Neural crest cell (in vitro differentiated cells): ENCODE results near the gene RYR1. TPM values are rescaled to one million over a fixed set of nuclear protein-coding genes. Genes with fewer than 3 reads are reported as not detected.
"Not testable (repeated sequence)": the region's sequence is repeated elsewhere in the genome, so short reads cannot be mapped to it uniquely, and the experiment has no call there.

ENCODE experiments used
- DNase-seq: peaks from one replicate; pipeline ENCODE4 v3.0.0; 2021; ENCODE audit warnings: low read depth, mixed read lengths, low spot score
- H3K27ac Mint-ChIP-seq: one replicate; pipeline ENCODE4 v1.8.0; 2021; ENCODE audit warnings: mild to moderate bottlenecking, mixed read lengths; ENCODE audit not compliant: unreplicated experiment
- H3K27me3 Mint-ChIP-seq: 2 replicates; pipeline ENCODE4 v1.8.0; 2021; ENCODE audit warnings: low read depth, mild to moderate bottlenecking, mixed read lengths
- H3K36me3 Mint-ChIP-seq: 2 replicates; pipeline ENCODE4 v1.8.0; 2021; ENCODE audit warnings: low read depth, mild to moderate bottlenecking, mixed read lengths
- H3K4me1 Mint-ChIP-seq: 2 replicates; pipeline ENCODE4 v1.8.0; 2021; ENCODE audit warnings: mixed read lengths
- H3K4me3 Mint-ChIP-seq: one replicate; pipeline ENCODE4 v1.8.0; 2021; ENCODE audit warnings: mild to moderate bottlenecking, mixed read lengths
- H3K9me3 Mint-ChIP-seq: 2 replicates; pipeline ENCODE4 v1.8.0; 2021; ENCODE audit warnings: mixed read lengths
- CTCF ChIP-seq: fragments of 200-600 bp; sonication (generic); conservative IDR thresholded peaks from 2 replicates; pipeline ENCODE4 v1.5.0; 2021; ENCODE audit warnings: antibody characterized with exemption, mild to moderate bottlenecking
- total RNA-seq: library from RNA; stranded (reverse); gene quantifications from 2 replicates; pipeline ENCODE4 v1.2.1, GENCODE V29; 2021

Gene RYR1
- total RNA-seq, 1 donor from 2014 or later = 1.1 TPM

- H3K36me3 Mint-ChIP-seq = no peaks in the 10 kb centered on the region
- no peaks in the 10 kb centered on the region for H3K27me3 Mint-ChIP-seq
- no peak overlapping the region for H3K27ac Mint-ChIP-seq
- TF ChIP-seq CTCF = no peak
- H3K9me3 Mint-ChIP-seq = no peaks in the 10 kb centered on the region
- DNase-seq = no peak
- no peaks in the 10 kb centered on the region for H3K4me1 Mint-ChIP-seq
- H3K4me3 Mint-ChIP-seq = no peak overlapping the region
These were observed 131.6 kb downstream of the RYR1 start for GRCh38 chr19:38564981-38565690.

- Mint-ChIP-seq H3K27ac (no peak overlapping the region), H3K9me3 (no peaks in the 10 kb centered on the region), H3K27me3 (no peaks in the 10 kb centered on the region), H3K4me1 (no peaks in the 10 kb centered on the region), H3K36me3 (no peaks in the 10 kb centered on the region), H3K4me3 (no peak overlapping the region)
- DNase-seq = no peak
- TF ChIP-seq CTCF = no peak
These were observed 132.2 kb downstream of the RYR1 start for GRCh38 chr19:38565691-38566105.

DNA sequence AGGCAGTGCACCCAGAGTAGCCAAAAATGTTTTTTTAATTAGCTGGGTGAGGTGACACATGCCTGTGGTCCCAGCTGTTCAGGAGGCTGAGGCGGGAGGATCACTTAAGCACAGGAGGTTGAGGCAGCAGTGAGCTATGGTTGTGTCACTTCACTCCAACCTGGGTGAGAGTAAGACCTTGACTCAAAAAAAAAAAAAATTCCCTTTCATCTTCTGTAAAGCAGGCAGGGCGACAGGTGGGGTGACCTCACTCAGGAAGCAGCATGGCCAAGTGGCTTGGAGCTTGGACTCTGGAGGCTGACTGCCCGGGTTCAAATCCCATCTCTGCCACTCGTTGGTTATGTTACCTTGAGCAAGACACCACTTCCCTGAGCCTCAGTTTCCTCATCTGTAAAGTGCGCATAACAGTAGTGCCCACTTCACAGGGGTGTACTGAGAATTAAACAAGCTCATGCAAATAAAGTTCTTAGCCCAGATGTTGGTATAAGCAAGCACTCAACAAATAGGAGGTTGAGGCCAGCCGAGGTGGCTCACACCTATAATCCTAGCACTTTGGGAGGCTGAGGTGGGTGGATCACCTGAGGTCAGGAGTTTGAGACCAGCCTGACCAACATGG is 136.0 kb downstream of the RYR1 start:
- Mint-ChIP-seq H3K27ac (no peak overlapping the region), H3K36me3 (no peaks in the 10 kb centered on the region), H3K4me1 (no peaks in the 10 kb centered on the region), H3K4me3 (no peak overlapping the region), H3K9me3 (no peaks in the 10 kb centered on the region), H3K27me3 (no peaks in the 10 kb centered on the region)
- no peak for TF ChIP-seq CTCF
- no peak for DNase-seq

DNA sequence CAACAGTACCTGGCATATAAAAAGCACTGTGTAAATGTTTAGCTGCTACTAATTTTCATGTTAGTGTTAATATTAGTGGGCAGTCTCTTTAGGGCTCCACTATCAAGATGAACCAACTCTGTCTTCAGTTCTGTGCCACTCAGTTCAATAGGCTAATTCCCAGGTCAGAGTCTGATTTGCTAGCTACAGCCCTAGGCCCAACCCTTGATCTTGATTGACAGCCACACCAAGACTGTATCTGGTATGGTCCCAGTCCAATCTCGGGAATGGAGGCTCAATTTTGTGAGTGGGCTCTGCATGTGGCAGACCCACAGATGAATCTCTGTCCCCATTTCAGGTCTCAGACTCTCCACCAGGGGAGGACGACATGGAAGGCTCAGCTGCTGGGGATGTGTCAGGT is 138.2 kb downstream of the RYR1 start:
- no peak for TF ChIP-seq CTCF
- no peaks in the 10 kb centered on the region for H3K36me3 Mint-ChIP-seq
- H3K27me3 Mint-ChIP-seq = no peaks in the 10 kb centered on the region
- no peak overlapping the region for H3K27ac Mint-ChIP-seq
- no peaks in the 10 kb centered on the region for H3K9me3 Mint-ChIP-seq
- no peak overlapping the region for H3K4me3 Mint-ChIP-seq
- H3K4me1 Mint-ChIP-seq = no peaks in the 10 kb centered on the region
- no peak for DNase-seq

DNA sequence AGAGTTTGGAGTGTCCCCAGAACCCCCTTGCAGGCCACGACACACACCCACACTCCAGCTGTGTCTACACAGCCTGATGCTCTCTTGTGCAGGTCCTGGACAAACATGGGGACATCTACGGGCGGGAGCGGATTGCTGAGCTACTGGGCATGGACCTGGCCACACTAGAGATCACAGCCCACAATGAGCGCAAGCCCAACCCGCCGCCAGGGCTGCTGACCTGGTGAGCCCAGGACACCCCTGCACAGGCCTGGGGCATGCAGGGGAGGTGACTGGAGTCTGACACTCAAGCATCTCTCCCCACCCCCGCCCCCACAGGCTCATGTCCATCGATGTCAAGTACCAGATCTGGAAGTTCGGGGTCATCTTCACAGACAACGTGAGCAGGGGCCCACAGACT is 144.3 kb downstream of the RYR1 start:
- no peak overlapping the region for H3K27ac Mint-ChIP-seq
- no peaks in the 10 kb centered on the region for H3K9me3 Mint-ChIP-seq
- no peaks in the 10 kb centered on the region for H3K36me3 Mint-ChIP-seq
- no peaks in the 10 kb centered on the region for H3K4me1 Mint-ChIP-seq
- H3K4me3 Mint-ChIP-seq = no peak overlapping the region
- no peak for TF ChIP-seq CTCF
- H3K27me3 Mint-ChIP-seq = no peaks in the 10 kb centered on the region
- no peak for DNase-seq

GRCh38 chr19:38579304-38579703 is 145.8 kb downstream of the RYR1 start:
- not testable (repeated sequence) for H3K27ac Mint-ChIP-seq, H3K4me3 Mint-ChIP-seq, H3K27me3 Mint-ChIP-seq, DNase-seq, H3K4me1 Mint-ChIP-seq, H3K36me3 Mint-ChIP-seq, H3K9me3 Mint-ChIP-seq
